DMS153 treated with DMSO at 0.1 percent for 48 hours (cell line): ENCODE results near the gene PAF1.
"Not testable (repeated sequence)": the region's sequence is repeated elsewhere in the genome, so short reads cannot be mapped to it uniquely, and the experiment has no call there.

Source experiments
- DNase-seq: peaks from one replicate; lab custom pipeline; 2025; ENCODE audit not compliant: unreplicated experiment; lab: John Stamatoyannopoulos, UW

Gene PAF1

GRCh38 chr19:39356647-39357046 is 34.3 kb downstream of the PAF1 start:
- DNase-seq, result no peak

GRCh38 chr19:39356073-39356472 is 34.8 kb downstream of the PAF1 start:
- DNase-seq, result no peak

GRCh38 chr19:39355253-39355652 is 35.7 kb downstream of the PAF1 start:
- no peak for DNase-seq

- DNase-seq, result no peak
Observed at GRCh38 chr19:39352381-39353255, 38.3 kb downstream of the PAF1 start.

GRCh38 chr19:39351537-39352064 is 39.3 kb downstream of the PAF1 start:
- no peak for DNase-seq

GRCh38 chr19:39350156-39350555 is 40.8 kb downstream of the PAF1 start:
- no peak for DNase-seq

GRCh38 chr19:39349326-39349725 is 41.6 kb downstream of the PAF1 start:
- no peak for DNase-seq

GRCh38 chr19:39347332-39348164 is 43.4 kb downstream of the PAF1 start:
- no peak for DNase-seq

GRCh38 chr19:39345956-39346355 is 45.0 kb downstream of the PAF1 start:
- DNase-seq, result no peak

- no peak for DNase-seq
Observed at GRCh38 chr19:39342647-39343305, 48.1 kb downstream of the PAF1 start.

GRCh38 chr19:39341719-39342604 is 48.9 kb downstream of the PAF1 start, which contains the start of gene SAMD4B:
SAMD4B (plus strand) TSS chr19:39342421; CDS start chr19:39356894, 14,473 bp downstream.
- DNase-seq, result peak; percentile 93

- no peak for DNase-seq
Observed at GRCh38 chr19:39341129-39341718, 49.7 kb downstream of the PAF1 start.

- DNase-seq, result not testable (repeated sequence)
Observed at GRCh38 chr19:39340156-39340555, 50.8 kb downstream of the PAF1 start.

- no peak for DNase-seq
Observed at GRCh38 chr19:39339674-39340073, 51.2 kb downstream of the PAF1 start.

GRCh38 chr19:39336483-39336882 is 54.4 kb downstream of the PAF1 start:
- DNase-seq, result no peak
